Right lobe of liver (tissue), 4 donors: ENCODE results near the gene SNX8.

Experiments used
- POLR2A ChIP-seq: fragments of 450-650 bp; IDR thresholded peaks from one replicate; pipeline ENCODE4 v1.6.1; 2017; ENCODE audit warnings: antibody characterized with exemption, mild to moderate bottlenecking
- TF ChIP-seq, protein P1 (sequence below), 4 donors: fragments of 200-600 bp in 3 of 4; fragments of 450-650 bp in 1 of 4; IDR thresholded peaks; one replicate each; pipeline versions ENCODE4 v1.5.1 to v1.8.0; 2016 to 2022; ENCODE audit warnings: antibody characterized with exemption in 4 of 4, mild to moderate bottlenecking in 2 of 4
- donor health status: DM: no; HTN: no; CAD: no.
- donor health status: DM: no; HTN: no; CAD: no.
- donor health status: DM: no; HTN: yes; CAD: no.

GRCh38 chr7:2237109-2237602 is 77.1 kb downstream of the SNX8 start:
- TF ChIP-seq, protein P1, sequence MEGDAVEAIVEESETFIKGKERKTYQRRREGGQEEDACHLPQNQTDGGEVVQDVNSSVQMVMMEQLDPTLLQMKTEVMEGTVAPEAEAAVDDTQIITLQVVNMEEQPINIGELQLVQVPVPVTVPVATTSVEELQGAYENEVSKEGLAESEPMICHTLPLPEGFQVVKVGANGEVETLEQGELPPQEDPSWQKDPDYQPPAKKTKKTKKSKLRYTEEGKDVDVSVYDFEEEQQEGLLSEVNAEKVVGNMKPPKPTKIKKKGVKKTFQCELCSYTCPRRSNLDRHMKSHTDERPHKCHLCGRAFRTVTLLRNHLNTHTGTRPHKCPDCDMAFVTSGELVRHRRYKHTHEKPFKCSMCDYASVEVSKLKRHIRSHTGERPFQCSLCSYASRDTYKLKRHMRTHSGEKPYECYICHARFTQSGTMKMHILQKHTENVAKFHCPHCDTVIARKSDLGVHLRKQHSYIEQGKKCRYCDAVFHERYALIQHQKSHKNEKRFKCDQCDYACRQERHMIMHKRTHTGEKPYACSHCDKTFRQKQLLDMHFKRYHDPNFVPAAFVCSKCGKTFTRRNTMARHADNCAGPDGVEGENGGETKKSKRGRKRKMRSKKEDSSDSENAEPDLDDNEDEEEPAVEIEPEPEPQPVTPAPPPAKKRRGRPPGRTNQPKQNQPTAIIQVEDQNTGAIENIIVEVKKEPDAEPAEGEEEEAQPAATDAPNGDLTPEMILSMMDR (IDR thresholded peaks at IDR 0.05), result no peak
- peak; percentile 32 for TF ChIP-seq POLR2A
